K562 (cell line): ENCODE data around the gene PIGK. TPM values are rescaled to one million over a fixed set of nuclear protein-coding genes. Genes with fewer than 3 reads are reported as not detected.

Experiments
- CBFA2T3 ChIP-seq: fragments of 450-650 bp; IDR thresholded peaks from 2 replicates; pipeline ENCODE4 v1.6.1; 2017
- ESRRB ChIP-seq: fragments of 250-450 bp; sonication (Bioruptor Pico); IDR thresholded peaks from 2 replicates; pipeline ENCODE4 v1.5.0; 2020; ENCODE audit warnings: mild to moderate bottlenecking, moderate library complexity, borderline replicate concordance
- GATA2 ChIP-seq: sonication (generic); formaldehyde crosslinking; IDR thresholded peaks from 2 replicates; pipeline ENCODE4 v1.4.0; 2020; ENCODE audit warnings: mild to moderate bottlenecking, missing genetic modification reagents
- MED1 ChIP-seq: sonication (generic); formaldehyde crosslinking; IDR thresholded peaks from 2 replicates; pipeline ENCODE4 v1.8.1; 2023; ENCODE audit warnings: missing genetic modification reagents, borderline replicate concordance
- RFX1 ChIP-seq: fragments of 450-650 bp; IDR thresholded peaks from 2 replicates; pipeline ENCODE4 v1.6.1; 2016; ENCODE audit warnings: mild to moderate bottlenecking, moderate library complexity
- SMC3 ChIP-seq: conservative IDR thresholded peaks from 2 replicates; pipeline ENCODE4 v1.6.1; 2011; ENCODE audit warnings: low read depth, low read length, improper control_type of control experiment; ENCODE audit not compliant: insufficient read depth
- ZKSCAN3 ChIP-seq: fragments of 250-450 bp; sonication (Bioruptor Pico); IDR thresholded peaks from 2 replicates; pipeline ENCODE4 v1.4.0; 2020
- ZNF830 ChIP-seq: fragments of 250-450 bp; sonication (Bioruptor Pico); IDR thresholded peaks from 2 replicates; pipeline ENCODE4 v1.5.0; 2021; ENCODE audit warnings: mild to moderate bottlenecking
- polyA plus RNA-seq, 8 experiments: library from polyadenylated mRNA; depleted of rRNA in 4 of 8; stranded (reverse) in 5 of 8; unstranded in 3 of 8; fragments of >200 nt; fragmentation: Nextera tagmentation in 2 of 8; fragmentation: Illumina TruSeq in 1 of 8; extraction: Ambion mirVana in 2 of 8; extraction: Trizol in 1 of 8; gene quantifications; 2 replicates each; pipeline versions ENCODE4 v1.2.1 to v1.2.3, GENCODE V29; 2011 to 2014; ENCODE audit warnings: inconsistent platforms in 1 of 8, missing spikeins in 1 of 8
- total RNA-seq, 7 experiments: library from RNA; depleted of rRNA in 6 of 7; stranded (reverse); fragments of >200 nt in 6 of 7; fragmentation: Illumina TruSeq in 2 of 7; extraction: Trizol in 2 of 7; gene quantifications; 2 replicates each; pipeline versions ENCODE4 v1.2.1 to v1.2.3, GENCODE V29; 2011 to 2021; ENCODE audit warnings: low replicate concordance in 1 of 7
- TF ChIP-seq, protein P1 (sequence below), 2 experiments: fragments of 450-650 bp; formaldehyde crosslinking in 1 of 2; IDR thresholded peaks; 2 replicates each; pipeline versions ENCODE4 v1.4.0 to v1.6.1; 2014 to 2020; ENCODE audit warnings: mild to moderate bottlenecking in 2 of 2, borderline replicate concordance in 1 of 2, low read depth in 1 of 2
- TF ChIP-seq, protein P2 (sequence below): IDR thresholded peaks from 2 replicates; pipeline ENCODE4 v1.6.1; 2016; ENCODE audit warnings: missing genetic modification characterization, missing compliant biosample characterization

Gene PIGK
- total and polyA plus RNA-seq, 9 of the 15 experiments (the other 6 are each of a cell fraction or from before 2014, with no cell fraction given) = 15.7 to 59.5 (median 29.9) TPM

DNA sequence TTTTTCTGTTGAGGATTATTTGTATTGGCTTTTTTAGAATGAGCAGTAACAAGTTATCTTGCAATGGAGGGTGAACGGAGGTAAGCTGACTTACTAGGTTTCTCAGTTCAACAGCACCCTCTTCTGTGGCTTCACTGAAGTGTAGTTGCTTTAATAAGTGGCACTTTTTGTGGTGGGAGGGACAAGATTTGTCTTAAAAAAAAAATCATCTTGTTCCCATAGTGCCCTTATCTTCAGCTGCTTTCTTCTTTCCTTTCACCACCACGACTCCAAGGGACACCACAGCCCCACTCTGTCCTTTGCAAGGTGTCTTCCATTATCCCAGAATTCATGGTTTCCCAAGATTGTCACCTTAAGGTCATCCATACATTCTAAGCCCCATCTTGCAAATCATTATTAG lies 92.9 kb downstream of the PIGK start (continued):
- TF ChIP-seq, protein P1, sequence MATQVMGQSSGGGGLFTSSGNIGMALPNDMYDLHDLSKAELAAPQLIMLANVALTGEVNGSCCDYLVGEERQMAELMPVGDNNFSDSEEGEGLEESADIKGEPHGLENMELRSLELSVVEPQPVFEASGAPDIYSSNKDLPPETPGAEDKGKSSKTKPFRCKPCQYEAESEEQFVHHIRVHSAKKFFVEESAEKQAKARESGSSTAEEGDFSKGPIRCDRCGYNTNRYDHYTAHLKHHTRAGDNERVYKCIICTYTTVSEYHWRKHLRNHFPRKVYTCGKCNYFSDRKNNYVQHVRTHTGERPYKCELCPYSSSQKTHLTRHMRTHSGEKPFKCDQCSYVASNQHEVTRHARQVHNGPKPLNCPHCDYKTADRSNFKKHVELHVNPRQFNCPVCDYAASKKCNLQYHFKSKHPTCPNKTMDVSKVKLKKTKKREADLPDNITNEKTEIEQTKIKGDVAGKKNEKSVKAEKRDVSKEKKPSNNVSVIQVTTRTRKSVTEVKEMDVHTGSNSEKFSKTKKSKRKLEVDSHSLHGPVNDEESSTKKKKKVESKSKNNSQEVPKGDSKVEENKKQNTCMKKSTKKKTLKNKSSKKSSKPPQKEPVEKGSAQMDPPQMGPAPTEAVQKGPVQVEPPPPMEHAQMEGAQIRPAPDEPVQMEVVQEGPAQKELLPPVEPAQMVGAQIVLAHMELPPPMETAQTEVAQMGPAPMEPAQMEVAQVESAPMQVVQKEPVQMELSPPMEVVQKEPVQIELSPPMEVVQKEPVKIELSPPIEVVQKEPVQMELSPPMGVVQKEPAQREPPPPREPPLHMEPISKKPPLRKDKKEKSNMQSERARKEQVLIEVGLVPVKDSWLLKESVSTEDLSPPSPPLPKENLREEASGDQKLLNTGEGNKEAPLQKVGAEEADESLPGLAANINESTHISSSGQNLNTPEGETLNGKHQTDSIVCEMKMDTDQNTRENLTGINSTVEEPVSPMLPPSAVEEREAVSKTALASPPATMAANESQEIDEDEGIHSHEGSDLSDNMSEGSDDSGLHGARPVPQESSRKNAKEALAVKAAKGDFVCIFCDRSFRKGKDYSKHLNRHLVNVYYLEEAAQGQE (IDR thresholded peaks at IDR 0.05; ENCODE audit: borderline replicate concordance) = peak; percentile 46; the same call in 1 of the 2 replicates
- TF ChIP-seq, protein P1 (CRISPR knock-in tag; IDR thresholded peaks at IDR 0.05; ENCODE audit: low read depth) = no peak
- TF ChIP-seq SMC3 (0 out of 2 replicates have a peak, but pooled peaks have one; percentile 42), CBFA2T3 (no peak), ESRRB (CRISPR knock-in tag) (no peak), ZKSCAN3 (no peak), RFX1 (peak; percentile 58), GATA2 (CRISPR knock-in tag) (no peak), ZNF830 (CRISPR knock-in tag) (no peak), MED1 (CRISPR knock-in tag) (no peak)
- TF ChIP-seq, protein P2, sequence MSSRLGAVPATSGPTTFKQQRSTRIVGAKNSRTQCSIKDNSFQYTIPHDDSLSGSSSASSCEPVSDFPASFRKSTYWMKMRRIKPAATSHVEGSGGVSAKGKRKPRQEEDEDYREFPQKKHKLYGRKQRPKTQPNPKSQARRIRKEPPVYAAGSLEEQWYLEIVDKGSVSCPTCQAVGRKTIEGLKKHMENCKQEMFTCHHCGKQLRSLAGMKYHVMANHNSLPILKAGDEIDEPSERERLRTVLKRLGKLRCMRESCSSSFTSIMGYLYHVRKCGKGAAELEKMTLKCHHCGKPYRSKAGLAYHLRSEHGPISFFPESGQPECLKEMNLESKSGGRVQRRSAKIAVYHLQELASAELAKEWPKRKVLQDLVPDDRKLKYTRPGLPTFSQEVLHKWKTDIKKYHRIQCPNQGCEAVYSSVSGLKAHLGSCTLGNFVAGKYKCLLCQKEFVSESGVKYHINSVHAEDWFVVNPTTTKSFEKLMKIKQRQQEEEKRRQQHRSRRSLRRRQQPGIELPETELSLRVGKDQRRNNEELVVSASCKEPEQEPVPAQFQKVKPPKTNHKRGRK (tag) = no peak
